ENCODE results near the gene PTPRN2.

Gene PTPRN2

GRCh38 chr7:157926521-157927150, 661.0 kb downstream of the PTPRN2 start:
- no peak overlapping the region for H3K4me3 ChIP-seq (ENCODE audit: low read depth, low read length)
- no peak for TF ChIP-seq POLR2A (IDR thresholded peaks at IDR 0.05; ENCODE audit: extremely low read depth, insufficient read length)
- TF ChIP-seq CTCF (IDR thresholded peaks at IDR 0.05; ENCODE audit: low read depth, low read length): no peak
- TF ChIP-seq MAX (IDR thresholded peaks at IDR 0.05; ENCODE audit: low read depth, low read length): no peak
- no peak for TF ChIP-seq MYC (IDR thresholded peaks at IDR 0.05; ENCODE audit: low read depth, low read length)
- DNase-seq (ENCODE audit: low read depth): peak; percentile 28

- TF ChIP-seq POLR2A (IDR thresholded peaks at IDR 0.05; ENCODE audit: extremely low read depth, insufficient read length) (no peak), MYC (IDR thresholded peaks at IDR 0.05; ENCODE audit: low read depth, low read length) (no peak), MAX (IDR thresholded peaks at IDR 0.05; ENCODE audit: low read depth, low read length) (no peak), CTCF (IDR thresholded peaks at IDR 0.05; ENCODE audit: low read depth, low read length) (no peak)
- no peak overlapping the region for H3K4me3 ChIP-seq (ENCODE audit: low read depth, low read length)
- no peak for DNase-seq (ENCODE audit: low read depth)
Observed at GRCh38 chr7:157926107-157926506, 661.5 kb downstream of the PTPRN2 start.

- no peak for DNase-seq (ENCODE audit: low read depth)
- H3K4me3 ChIP-seq (ENCODE audit: low read depth, low read length): no peak overlapping the region
- TF ChIP-seq MYC (IDR thresholded peaks at IDR 0.05; ENCODE audit: low read depth, low read length): no peak
- TF ChIP-seq POLR2A (IDR thresholded peaks at IDR 0.05; ENCODE audit: extremely low read depth, insufficient read length): no peak
- TF ChIP-seq CTCF (IDR thresholded peaks at IDR 0.05; ENCODE audit: low read depth, low read length): no peak
- TF ChIP-seq MAX (IDR thresholded peaks at IDR 0.05; ENCODE audit: low read depth, low read length): no peak
Observed at GRCh38 chr7:157925383-157925875, 662.2 kb downstream of the PTPRN2 start.

GRCh38 chr7:157923903-157924630, 663.6 kb downstream of the PTPRN2 start:
- H3K4me3 ChIP-seq (ENCODE audit: low read depth, low read length): no peak overlapping the region
- no peak for DNase-seq (ENCODE audit: low read depth)
- TF ChIP-seq CTCF (IDR thresholded peaks at IDR 0.05; ENCODE audit: low read depth, low read length) (no peak), MYC (IDR thresholded peaks at IDR 0.05; ENCODE audit: low read depth, low read length) (no peak), MAX (IDR thresholded peaks at IDR 0.05; ENCODE audit: low read depth, low read length) (no peak), POLR2A (IDR thresholded peaks at IDR 0.05; ENCODE audit: extremely low read depth, insufficient read length) (no peak)

GRCh38 chr7:157922576-157922975, 665.0 kb downstream of the PTPRN2 start:
- no peak for DNase-seq (ENCODE audit: low read depth)
- TF ChIP-seq MAX (IDR thresholded peaks at IDR 0.05; ENCODE audit: low read depth, low read length) (no peak), CTCF (IDR thresholded peaks at IDR 0.05; ENCODE audit: low read depth, low read length) (no peak), MYC (IDR thresholded peaks at IDR 0.05; ENCODE audit: low read depth, low read length) (no peak), POLR2A (IDR thresholded peaks at IDR 0.05; ENCODE audit: extremely low read depth, insufficient read length) (no peak)
- no peak overlapping the region for H3K4me3 ChIP-seq (ENCODE audit: low read depth, low read length)
